Measurements from ENCODE around the gene CIC. TPM values are rescaled to one million over a fixed set of nuclear protein-coding genes. Genes with fewer than 3 reads are reported as not detected.

CIC gene
- total RNA-seq, 1 experiment from 2014 or later = 28.6 TPM

- DNase-seq (ENCODE audit: low read depth) = no peak
Measured at GRCh38 chr19:42288881-42289555, 20.0 kb downstream of the CIC start.

- DNase-seq (ENCODE audit: low read depth) = no peak
Measured at GRCh38 chr19:42289556-42290041, 20.5 kb downstream of the CIC start.

- DNase-seq (ENCODE audit: low read depth) = no peak
Measured at GRCh38 chr19:42290136-42290522, 21.1 kb downstream of the CIC start.

- no peak for DNase-seq (ENCODE audit: low read depth)
Measured at GRCh38 chr19:42290523-42291434, 21.7 kb downstream of the CIC start.

- DNase-seq (ENCODE audit: low read depth) = no peak
Measured at GRCh38 chr19:42291435-42291810, 22.4 kb downstream of the CIC start.

GRCh38 chr19:42292042-42292960 is 23.2 kb downstream of the CIC start:
- DNase-seq (ENCODE audit: low read depth) = no peak

- no peak for DNase-seq (ENCODE audit: low read depth)
Measured at GRCh38 chr19:42292963-42293362, 23.9 kb downstream of the CIC start.

GRCh38 chr19:42293540-42293939 is 24.5 kb downstream of the CIC start:
- DNase-seq (ENCODE audit: low read depth) = no peak

- DNase-seq (ENCODE audit: low read depth) = no peak
Measured at GRCh38 chr19:42293948-42294347, 24.9 kb downstream of the CIC start.

GRCh38 chr19:42294471-42295137 is 25.6 kb downstream of the CIC start:
- DNase-seq (ENCODE audit: low read depth) = no peak

- DNase-seq (ENCODE audit: low read depth) = no peak
Measured at GRCh38 chr19:42295342-42295741, 26.3 kb downstream of the CIC start.

- DNase-seq (ENCODE audit: low read depth) = peak; percentile 44
Measured at GRCh38 chr19:42295831-42296525, 26.9 kb downstream of the CIC start.

- no peak for DNase-seq (ENCODE audit: low read depth)
Measured at GRCh38 chr19:42297039-42297438, 28.0 kb downstream of the CIC start.

- no peak for DNase-seq (ENCODE audit: low read depth)
Measured at GRCh38 chr19:42301646-42302203, 32.7 kb downstream of the CIC start, which contains the start of gene PRR19. Gene PRR19 (plus strand): TSS chr19:42302132. CDS start chr19:42309585, 7,453 bp downstream.

- no peak for DNase-seq (ENCODE audit: low read depth)
Measured at GRCh38 chr19:42303101-42303464, 34.0 kb downstream of the CIC start.

- no peak for DNase-seq (ENCODE audit: low read depth)
Measured at GRCh38 chr19:42303876-42304275, 34.8 kb downstream of the CIC start.

GRCh38 chr19:42306646-42307045 is 37.6 kb downstream of the CIC start:
- no peak for DNase-seq (ENCODE audit: low read depth)

GRCh38 chr19:42309686-42310085 is 40.6 kb downstream of the CIC start:
- no peak for DNase-seq (ENCODE audit: low read depth)

GRCh38 chr19:42311657-42312056 is 42.6 kb downstream of the CIC start:
- no peak for DNase-seq (ENCODE audit: low read depth)

GRCh38 chr19:42312370-42312769 is 43.3 kb downstream of the CIC start:
- no peak for DNase-seq (ENCODE audit: low read depth)
